COLO668 (cell line): Measurements from ENCODE around the gene ZNF536.

Experiments used
- DNase-seq: peaks from one replicate; lab custom pipeline; 2025; ENCODE audit not compliant: unreplicated experiment; lab: John Stamatoyannopoulos, UW

The ZNF536 gene

GRCh38 chr19:30593975-30594745 is 222.0 kb downstream of the ZNF536 start:
- no peak for DNase-seq

DNA sequence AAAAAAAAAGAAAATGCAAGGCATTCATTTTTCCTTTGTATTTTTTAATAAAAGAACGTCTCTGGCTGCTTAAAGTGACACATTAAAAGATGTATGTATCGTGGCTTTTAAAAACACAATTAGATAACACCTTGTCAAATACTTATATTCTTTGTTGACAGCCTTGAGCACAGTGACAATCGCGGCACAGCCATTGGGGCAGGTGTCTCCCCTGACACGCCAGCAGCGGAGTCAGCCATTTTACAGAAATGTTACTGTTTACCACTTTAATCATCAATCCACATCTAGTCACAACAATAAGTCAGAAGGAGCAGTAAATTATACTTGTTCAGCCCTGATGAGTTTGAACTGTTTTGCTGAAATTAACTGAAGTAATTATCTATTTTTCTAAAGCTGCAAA is 224.1 kb downstream of the ZNF536 start:
- no peak for DNase-seq

- DNase-seq = no peak
Measured at GRCh38 chr19:30596813-30597399, 224.7 kb downstream of the ZNF536 start.

DNA sequence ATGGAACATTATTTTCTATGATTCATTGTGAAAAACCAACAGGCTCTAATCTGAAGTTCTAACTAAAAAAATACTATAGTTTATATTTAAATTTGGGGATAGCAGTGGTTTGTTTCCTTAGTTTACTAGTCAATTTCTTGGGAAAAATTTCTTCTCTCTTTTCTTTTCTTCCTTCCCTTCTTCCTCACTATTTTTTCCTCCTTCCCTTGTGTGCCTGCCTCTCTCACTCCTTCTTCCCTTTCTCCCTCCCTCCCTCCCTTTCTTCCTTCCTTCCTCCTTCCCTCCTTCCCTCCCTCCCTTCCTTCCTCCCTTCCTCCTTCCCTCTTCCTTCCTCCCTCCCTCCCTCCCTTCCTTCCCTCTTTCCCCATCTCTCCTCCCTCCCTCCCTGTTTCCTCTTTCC is 226.5 kb downstream of the ZNF536 start:
- no peak for DNase-seq

DNA sequence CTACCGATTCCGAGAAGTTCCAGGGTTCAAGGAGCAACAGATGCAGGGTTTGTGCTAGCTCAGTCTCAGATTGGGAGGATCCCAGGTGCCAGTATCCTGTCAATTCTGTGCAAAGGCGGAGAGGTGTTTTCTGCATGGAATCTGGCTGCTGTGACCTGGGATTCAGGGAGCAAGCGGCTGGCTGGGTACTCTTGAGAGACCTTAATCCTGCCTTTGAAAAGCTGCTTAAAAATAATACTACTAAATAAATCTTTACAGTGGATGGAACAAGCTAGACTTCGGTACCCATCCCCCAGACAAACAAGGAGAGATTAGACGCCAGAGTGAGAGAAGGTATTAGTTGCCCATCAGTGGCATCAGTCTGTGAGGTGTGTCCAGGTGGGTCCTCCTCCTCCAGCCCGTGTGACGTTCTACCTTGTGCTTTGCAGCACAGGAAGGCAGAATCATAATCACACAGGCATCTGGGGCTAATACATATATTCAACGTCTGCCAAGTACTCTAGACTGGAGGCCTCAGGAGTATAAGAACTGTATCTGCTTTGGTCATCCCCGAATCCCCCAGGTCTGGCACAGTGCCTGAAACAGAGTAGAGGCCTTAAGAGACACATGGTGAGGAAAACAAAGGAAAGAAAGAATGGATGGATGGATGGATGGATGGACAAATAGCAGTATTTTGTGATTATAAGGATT is 230.6 kb downstream of the ZNF536 start:
- DNase-seq = no peak

DNA sequence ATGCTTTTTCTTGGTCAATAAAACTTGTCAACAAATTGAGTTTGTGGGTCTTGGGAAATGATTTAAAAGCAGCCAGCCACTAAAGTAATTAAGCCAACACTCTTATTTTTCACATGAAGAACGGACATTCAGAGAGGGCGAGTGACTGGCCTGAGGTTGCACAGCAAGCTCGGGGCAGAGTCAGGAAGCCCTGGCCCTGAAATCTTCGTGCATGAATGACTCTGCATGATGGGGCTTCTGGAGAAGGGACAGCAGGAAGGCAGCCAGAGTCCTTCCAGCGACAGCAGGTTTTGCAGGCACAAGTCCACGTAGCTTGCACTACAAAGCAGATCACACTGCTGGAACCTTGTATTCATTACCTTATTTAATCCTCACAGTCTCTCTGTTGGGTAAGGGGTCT is 232.5 kb downstream of the ZNF536 start:
- no peak for DNase-seq

GRCh38 chr19:30605333-30605732 is 233.1 kb downstream of the ZNF536 start:
- DNase-seq = no peak

DNA sequence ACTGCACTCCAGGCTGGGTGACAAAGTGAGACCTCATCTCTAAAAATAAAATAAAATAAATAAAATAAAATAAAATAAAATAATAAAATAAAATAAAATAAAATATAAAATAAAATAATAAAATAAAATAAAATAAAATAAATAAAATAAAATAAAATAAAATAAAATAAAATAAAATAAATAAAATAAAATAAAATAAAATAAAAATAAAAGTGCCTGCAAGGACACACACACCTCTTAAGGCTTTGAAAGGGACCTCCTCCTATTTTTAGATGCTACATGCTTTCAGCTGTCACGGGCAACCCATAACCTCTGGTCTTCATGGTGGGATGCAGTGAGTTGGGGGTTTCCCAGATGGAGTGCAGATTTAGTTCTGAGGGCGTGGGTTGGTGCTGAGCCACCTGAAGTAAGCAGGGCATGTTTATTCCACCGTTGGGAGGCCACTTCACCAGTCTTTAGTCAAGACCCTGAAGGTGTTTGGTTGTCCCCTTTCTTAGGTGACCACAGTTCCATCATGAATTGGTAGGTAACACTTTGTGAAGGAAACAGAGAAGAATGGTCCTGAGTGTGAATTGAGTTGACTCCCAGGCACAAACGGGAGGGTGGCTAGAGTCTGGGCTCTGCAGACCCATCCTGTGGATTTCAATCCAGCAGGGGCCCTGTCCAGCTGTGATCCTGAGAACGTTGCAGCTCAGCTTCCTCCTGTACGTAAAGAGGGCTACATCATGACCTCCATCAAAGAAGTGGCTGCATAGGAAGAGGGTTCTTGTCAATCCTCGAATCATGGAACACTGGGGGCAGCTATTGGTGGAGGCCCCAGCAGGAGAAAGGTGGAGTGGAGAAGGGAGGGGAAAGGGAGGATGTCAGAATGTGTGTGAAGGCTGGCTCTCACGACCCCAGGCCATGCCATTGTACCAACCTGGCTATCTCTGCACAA is 234.2 kb downstream of the ZNF536 start:
- no peak for DNase-seq
